Measurements from ENCODE around the gene MUC20. TPM values are rescaled to one million over a fixed set of nuclear protein-coding genes. Genes with fewer than 3 reads are reported as not detected.

The MUC20 gene
- total and polyA plus RNA-seq, 9 of the 15 experiments (the other 6 are each of a cell fraction or from before 2014, with no cell fraction given) = 0.03 to 0.23 (median 0.15) TPM; not detected in 3

DNA sequence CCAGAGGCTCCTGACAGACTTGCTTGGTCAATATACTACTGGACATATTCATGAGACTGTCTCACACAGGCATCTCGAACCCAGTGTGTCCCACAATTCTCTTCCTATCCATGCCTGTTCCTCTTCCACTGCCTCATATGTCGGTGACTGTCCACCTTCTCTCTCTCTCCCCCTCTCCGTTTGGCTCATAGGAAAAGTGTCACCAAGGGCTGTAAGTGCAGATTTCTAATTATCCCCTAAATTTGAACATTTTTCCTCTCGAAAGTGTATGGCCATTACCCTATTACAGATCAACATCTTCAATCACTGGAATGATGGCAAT lies 22.5 kb upstream of the MUC20 start:
- ATAC-seq = no peak; the same call in 2 of the 3 replicates
- Histone ChIP-seq H3K27me3 (ENCODE audit: control insufficient read depth in 2 of 2, insufficient read depth in 2 of 2, low read length in 2 of 2) (no peaks in the 10 kb centered on the region), H3K9ac (ENCODE audit: insufficient read depth in 1 of 2, low read depth in 2 of 2, low read length in 2 of 2) (peak overlapping the region in 1 of 2 experiments; percentile 19; a peak in 1 of 4 replicates), H2AFZ (ENCODE audit: low read depth, low read length) (no peak overlapping the region), H3K9me1 (ENCODE audit: control insufficient read depth, insufficient read depth, low read length) (no peaks in the 10 kb centered on the region), H4K20me1 (replicated peaks; ENCODE audit: control insufficient read depth, insufficient read depth, low read length) (no peaks in the 10 kb centered on the region), H3K9me3 (replicated peaks; ENCODE audit: control insufficient read depth, insufficient read depth, low read depth, low read length) (no peaks in the 10 kb centered on the region), H3K36me3 (ENCODE audit: control insufficient read depth, insufficient read depth, low read length) (peaks cover 48% of the 10 kb centered on the region), H3K4me2 (ENCODE audit: insufficient read depth, low read length) (peak overlapping the region; percentile 47; the same call in 1 of the 2 replicates), H3K27ac (ENCODE audit: extremely low read depth, low read depth, low read length) (peak overlapping the region; percentile 64; the same call in 2 of the 3 replicates), H3K79me2 (ENCODE audit: control insufficient read depth, insufficient read depth, low read length) (no peaks in the 10 kb centered on the region), H3K4me3 (no peak overlapping the region), H3K4me1 (replicated peaks in 1 of 2; ENCODE audit: control insufficient read depth in 2 of 2, insufficient read depth in 2 of 2, low read length in 2 of 2) (peaks cover 7 to 16% of the 10 kb centered on the region in 2 experiments; a peak in 3 of 5 replicates)
- CTCF ChIA-PET (ENCODE audit: low intra/inter-chr PET ratio) = interaction anchor here (0.5 kb wide), 1 partner anchor 48 kb away, joined by 4 read pairs; no protein-coding TSS in a partner anchor
- no peak for TF ChIP-seq ZNF561 (CRISPR knock-in tag; conservative IDR thresholded peaks at IDR 0.05)
- TF ChIP-seq POLR2AphosphoS2 (IDR thresholded peaks at IDR 0.05; ENCODE audit: low read length) = peak; percentile 71; the same call in 1 of the 2 replicates
- TF ChIP-seq NR4A1 (CRISPR knock-in tag; IDR thresholded peaks at IDR 0.05) = no peak
- TF ChIP-seq NR4A1 (tag; IDR thresholded peaks at IDR 0.05) = 0 out of 2 replicates have a peak, but pooled peaks have one; percentile 63
- TF ChIP-seq HDAC8 (tag; IDR thresholded peaks at IDR 0.05) = no peak
- 0 out of 2 replicates have a peak, but pooled peaks have one; percentile 6 for TF ChIP-seq RB1 (IDR thresholded peaks at IDR 0.05; ENCODE audit: low read depth)
- TF ChIP-seq, protein P1, sequence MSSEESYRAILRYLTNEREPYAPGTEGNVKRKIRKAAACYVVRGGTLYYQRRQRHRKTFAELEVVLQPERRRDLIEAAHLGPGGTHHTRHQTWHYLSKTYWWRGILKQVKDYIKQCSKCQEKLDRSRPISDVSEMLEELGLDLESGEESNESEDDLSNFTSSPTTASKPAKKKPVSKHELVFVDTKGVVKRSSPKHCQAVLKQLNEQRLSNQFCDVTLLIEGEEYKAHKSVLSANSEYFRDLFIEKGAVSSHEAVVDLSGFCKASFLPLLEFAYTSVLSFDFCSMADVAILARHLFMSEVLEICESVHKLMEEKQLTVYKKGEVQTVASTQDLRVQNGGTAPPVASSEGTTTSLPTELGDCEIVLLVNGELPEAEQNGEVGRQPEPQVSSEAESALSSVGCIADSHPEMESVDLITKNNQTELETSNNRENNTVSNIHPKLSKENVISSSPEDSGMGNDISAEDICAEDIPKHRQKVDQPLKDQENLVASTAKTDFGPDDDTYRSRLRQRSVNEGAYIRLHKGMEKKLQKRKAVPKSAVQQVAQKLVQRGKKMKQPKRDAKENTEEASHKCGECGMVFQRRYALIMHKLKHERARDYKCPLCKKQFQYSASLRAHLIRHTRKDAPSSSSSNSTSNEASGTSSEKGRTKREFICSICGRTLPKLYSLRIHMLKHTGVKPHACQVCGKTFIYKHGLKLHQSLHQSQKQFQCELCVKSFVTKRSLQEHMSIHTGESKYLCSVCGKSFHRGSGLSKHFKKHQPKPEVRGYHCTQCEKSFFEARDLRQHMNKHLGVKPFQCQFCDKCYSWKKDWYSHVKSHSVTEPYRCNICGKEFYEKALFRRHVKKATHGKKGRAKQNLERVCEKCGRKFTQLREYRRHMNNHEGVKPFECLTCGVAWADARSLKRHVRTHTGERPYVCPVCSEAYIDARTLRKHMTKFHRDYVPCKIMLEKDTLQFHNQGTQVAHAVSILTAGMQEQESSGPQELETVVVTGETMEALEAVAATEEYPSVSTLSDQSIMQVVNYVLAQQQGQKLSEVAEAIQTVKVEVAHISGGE (CRISPR knock-in tag; IDR thresholded peaks at IDR 0.05) = peak in 1 of 3 experiments; percentile 6; a peak in 1 of 6 replicates
- TF ChIP-seq U2AF1 (optimal IDR thresholded peaks at IDR 0.05; ENCODE audit: low read depth, low read length) = no peak
- peak; percentile 14 for TF ChIP-seq CHD1 (IDR thresholded peaks at IDR 0.05; ENCODE audit: low read length)
- no peak for TF ChIP-seq HNRNPLL (IDR thresholded peaks at IDR 0.05; ENCODE audit: low read depth, low read length, poor library complexity, severe bottlenecking)
- TF ChIP-seq ETV5 (CRISPR knock-in tag; IDR thresholded peaks at IDR 0.05; ENCODE audit: low read depth) = 0 out of 2 replicates have a peak, but pooled peaks have one; percentile 57
- TF ChIP-seq, protein P2, sequence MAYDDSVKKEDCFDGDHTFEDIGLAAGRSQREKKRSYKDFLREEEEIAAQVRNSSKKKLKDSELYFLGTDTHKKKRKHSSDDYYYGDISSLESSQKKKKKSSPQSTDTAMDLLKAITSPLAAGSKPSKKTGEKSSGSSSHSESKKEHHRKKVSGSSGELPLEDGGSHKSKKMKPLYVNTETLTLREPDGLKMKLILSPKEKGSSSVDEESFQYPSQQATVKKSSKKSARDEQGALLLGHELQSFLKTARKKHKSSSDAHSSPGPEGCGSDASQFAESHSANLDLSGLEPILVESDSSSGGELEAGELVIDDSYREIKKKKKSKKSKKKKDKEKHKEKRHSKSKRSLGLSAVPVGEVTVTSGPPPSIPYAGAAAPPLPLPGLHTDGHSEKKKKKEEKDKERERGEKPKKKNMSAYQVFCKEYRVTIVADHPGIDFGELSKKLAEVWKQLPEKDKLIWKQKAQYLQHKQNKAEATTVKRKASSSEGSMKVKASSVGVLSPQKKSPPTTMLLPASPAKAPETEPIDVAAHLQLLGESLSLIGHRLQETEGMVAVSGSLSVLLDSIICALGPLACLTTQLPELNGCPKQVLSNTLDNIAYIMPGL (CRISPR knock-in tag; IDR thresholded peaks at IDR 0.05) = peak; percentile 54; the same call in 1 of the 2 replicates
- peak; percentile 21; the same call in 1 of the 2 replicates for TF ChIP-seq MYNN (IDR thresholded peaks at IDR 0.05)
- TF ChIP-seq MYNN (CRISPR knock-in tag; IDR thresholded peaks at IDR 0.05) = no peak
- 0 out of 2 replicates have a peak, but pooled peaks have one; percentile 13 for TF ChIP-seq TEAD2 (tag; IDR thresholded peaks at IDR 0.05)
- 84% methylated on average over 4 of the region's 4 CpGs for WGBS (ENCODE audit: insufficient coverage, low coverage, missing lambda C conversion rate)
- intact Hi-C loops (cut with micrococcal nuclease) = no loop called here
- BruUV-seq (replicated peaks) = no TSS peak
- in situ Hi-C loops (cut with MboI) = no loop called here
- POLR2A ChIA-PET = interaction anchor here (0.6 to 3.7 kb wide), 3 partner anchors 10 to 310 kb away, joined by 4 to 23 read pairs (median 4); no protein-coding TSS in a partner anchor
- no peak for DNase-seq (ENCODE audit: extremely low read depth in 1 of 4, low spot score in 3 of 4)
- FAIRE-seq = no peak
